Kasumi-1 (cell line): ENCODE data around the gene ZNF792.
"Not testable (repeated sequence)": the region's sequence is repeated elsewhere in the genome, so short reads cannot be mapped to it uniquely, and the experiment has no call there.

Source experiments
- DNase-seq, 2 experiments: peaks; one replicate each; lab custom pipeline; 2025; lab: John Stamatoyannopoulos, UW

ZNF792 gene

DNA sequence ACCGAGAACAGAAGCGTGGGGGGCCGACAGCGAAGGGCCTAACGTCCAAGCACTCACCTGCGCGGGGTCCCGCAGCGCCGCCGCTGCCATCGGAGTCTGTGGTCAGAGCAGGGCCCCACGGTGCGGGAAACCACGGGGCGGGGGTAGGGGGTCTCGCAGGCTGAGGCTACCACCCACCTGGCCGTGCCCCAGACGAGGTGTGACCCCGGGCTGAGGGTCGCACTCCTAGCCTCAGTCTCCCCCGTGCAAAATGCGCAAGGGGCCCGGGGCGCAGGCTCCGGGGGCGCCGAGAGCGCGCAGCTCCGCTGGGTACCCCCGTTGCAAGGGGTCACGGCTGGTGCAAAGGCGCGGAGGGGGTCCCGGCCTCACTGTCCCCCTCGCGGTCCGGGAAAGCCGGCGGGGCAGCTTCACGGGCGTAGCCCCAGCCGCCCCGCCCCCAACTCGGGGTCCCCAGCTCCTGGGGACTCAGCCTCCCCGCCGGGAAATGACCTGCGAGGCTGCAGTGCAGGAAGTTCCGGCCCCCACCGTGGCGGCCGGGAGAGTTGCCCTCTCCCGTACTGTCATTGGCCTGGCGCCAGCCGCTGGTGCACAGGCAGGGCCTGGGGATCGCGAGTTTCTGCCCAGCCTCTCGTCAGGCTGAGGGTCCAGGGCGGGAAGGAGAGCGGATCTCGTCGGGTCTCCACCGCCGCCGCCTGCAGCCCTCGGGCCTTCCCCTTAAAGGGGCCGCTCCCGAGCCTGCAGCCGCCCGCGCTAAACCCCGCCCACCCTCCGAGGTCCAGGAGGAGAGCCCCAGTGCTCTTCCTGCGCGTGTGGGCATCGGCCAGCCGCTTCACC is at the start of gene ZNF792:
Gene ZNF792, minus strand, starts transcription at position 657 of the 834 bp plus-strand sequence. Its CDS starts 567 bp downstream, at position 90.
- DNase-seq: peak; percentile 44 to 56

DNA sequence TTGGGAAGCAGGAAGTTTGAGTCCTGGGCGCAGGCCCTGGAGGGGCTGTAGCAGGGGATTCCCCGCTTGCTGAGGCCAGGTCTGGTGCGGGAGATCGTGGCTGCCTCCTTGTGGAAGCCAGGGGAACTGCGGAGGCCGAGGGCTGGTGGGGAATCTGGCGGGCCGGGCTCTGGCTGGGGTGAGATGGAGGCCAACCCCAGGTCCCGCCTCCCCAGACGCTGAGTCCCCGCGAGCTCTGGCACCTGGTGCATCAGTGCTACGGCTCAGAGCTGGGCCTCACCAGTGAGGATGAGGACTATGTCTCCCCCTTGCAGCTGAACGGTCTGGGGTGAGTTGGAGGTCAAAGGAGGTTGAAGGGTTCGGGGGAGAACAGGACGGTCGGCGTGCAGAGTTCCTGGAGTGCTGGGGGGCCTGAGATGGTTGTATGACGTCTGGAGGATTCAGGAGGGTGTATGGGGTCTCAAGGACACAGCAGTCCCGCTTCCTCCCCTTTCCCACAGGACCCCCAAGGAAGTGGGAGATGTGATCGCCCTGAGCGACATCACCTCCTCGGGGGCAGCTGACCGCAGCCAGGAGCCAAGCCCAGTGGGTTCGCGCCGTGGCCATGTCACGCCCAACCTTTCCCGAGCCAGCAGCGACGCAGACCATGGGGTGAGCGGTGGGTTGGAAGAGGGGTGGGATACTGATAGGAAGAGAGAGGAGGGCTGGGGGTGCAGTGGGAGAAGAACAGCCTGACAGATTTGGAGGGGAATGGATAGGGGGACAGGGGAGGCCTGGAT is 49.2 kb upstream of the ZNF792 start:
- DNase-seq: peak; percentile 30 to 69

DNA sequence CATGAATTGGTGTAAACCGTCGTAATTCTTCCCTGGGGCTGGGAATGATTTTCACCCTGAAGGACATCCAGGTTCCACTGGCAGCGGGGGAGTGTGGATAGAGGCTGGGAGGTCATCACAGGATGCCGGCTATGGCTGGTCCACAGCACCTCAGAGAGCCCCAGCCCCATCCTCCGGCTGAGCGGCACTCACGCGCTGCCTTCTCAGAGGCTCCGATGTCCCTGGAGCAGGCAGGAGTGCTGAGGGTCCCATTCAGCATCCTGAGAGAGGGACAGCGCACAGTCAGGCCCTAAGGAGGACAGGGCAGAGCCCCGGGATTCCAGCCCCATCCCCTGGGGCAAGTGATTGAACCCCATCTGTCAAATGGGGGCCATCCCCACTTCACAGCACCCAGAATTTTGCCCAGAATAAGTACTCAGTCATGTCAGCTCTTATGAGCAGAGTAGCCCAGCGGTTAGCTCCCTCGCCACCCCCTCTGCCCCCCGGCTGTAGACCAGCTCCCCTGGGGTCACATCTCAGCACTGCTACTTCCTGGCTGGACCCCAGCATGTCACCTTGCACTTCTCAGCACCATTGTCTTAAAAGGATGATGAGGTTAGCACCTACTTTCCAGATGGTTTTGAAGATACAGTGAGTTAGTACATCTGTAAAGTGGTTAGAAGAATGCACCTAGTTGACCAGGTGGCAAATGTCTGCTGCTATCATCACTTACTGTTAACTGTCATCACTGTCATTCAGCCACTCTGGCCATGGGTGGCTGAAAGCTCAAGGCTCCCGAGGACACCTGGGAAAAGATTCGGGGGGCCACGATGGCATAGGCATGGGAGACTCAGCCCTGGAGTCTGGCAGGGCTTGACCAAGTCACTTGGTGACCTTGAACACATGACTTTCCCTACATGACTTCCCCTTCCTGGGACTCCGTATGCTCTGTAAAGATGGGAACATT is 48.0 kb upstream of the ZNF792 start:
- no peak for DNase-seq

DNA sequence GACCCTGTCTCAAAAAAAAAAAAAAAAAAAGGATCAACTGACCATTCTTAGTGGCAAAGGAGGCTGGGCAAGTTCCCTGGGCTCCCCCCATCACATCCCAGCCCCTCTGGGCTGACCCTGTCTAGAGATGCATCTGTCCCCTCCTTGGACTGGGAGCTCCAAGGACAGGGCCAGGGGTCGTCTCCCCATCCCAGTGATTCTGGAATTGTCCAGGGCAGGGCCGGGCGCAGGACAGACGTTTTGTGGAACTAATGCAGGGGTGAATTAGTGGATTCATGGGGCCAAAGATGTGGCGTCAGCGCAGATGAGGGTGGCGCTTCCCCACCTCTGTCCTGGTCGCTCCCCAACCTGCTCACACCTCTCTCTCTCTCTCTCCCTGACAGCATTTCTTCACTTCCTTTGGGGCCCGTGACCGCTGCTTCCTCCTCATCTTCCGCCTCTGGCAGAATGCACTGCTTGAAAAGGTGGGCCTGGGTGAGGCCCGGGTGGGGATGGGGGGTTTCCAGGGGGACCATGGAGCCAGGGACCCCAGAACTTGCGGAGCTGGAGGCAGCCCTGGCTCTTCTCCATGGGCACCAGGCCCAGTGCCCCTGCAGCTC is 47.2 kb upstream of the ZNF792 start:
- DNase-seq: no peak

DNA sequence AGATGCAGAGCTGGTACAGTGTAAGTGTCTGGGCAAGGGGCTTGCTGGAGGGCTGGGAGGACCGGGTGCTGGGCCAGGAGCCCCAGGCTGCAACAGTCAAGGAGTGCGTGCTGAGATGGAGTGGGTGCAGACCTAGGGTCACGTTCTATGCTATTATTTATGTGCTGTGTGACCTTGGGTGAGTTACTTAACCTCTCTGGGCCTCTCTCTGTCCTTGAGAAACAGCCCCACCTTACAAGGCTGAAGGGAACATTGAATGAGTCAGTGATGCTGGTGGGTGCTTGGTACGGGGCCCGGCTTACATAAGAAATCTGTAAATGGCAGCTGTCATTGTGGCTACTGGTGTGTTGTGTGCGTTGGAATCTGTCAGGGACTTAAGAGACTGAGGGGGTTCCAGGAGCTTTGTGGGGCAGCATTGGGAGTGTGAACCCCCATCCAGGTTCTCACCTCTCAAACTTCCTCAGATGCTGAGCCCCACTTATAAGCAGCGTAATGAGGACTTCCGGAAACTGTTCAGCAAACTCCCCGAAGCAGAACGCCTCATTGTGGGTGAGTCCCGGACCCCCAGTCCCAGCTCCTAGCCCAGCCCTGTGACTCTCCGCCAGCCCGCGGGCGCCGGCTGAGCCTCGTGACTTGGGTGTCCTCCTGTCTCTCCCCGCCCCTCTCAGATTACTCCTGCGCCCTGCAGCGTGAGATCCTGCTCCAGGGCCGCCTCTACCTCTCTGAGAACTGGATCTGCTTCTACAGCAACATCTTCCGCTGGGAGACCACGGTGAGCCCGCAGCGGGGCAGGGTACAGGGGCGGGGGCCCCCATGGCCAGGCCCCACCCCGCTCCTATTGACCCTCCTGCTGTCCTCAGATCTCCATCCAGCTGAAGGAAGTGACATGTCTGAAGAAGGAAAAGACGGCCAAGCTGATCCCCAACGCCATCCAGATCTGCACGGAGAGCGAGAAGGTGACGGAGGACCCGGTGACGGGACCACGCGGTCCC is 45.7 kb upstream of the ZNF792 start:
- DNase-seq: no peak

DNA sequence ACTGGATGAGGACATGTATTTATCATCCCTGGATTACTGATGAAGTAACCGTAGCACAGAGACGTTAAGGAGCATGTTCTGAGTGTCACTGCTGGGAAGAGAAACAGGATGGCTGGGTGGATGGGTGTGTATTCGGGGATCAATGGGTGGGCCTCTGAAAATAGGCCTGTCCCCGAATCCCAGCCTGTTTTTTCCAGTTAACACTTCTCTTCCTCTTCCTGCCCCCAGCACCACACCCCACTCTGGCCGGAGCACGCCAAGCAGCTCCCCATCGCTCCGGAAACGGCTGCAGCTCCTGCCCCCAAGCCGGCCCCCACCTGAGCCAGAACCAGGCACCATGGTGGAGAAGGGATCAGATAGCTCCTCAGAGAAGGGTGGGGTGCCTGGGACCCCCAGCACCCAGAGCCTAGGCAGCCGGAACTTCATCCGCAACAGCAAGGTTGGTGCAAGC is 44.9 kb upstream of the ZNF792 start:
- no peak for DNase-seq

DNA sequence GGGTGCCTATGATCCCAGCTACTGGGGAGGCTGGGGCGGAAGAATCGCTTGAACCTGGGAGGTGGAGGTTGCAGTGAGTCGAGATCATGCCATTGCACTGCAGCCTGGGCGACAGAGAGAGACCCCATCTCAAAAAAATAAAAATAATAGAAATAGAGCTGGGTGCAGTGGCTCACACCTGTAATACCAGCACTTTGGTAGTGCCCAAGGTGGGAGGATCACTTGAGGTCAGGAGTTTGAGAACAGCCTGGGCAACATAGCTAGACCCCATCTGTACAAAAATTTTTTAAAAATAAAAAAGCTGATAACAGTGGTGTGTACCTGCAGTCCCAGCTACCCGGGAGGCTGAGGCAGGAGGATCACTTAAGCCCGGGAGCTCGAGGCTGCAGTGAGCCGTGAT is 43.4 kb upstream of the ZNF792 start:
- DNase-seq: not testable (repeated sequence)

DNA sequence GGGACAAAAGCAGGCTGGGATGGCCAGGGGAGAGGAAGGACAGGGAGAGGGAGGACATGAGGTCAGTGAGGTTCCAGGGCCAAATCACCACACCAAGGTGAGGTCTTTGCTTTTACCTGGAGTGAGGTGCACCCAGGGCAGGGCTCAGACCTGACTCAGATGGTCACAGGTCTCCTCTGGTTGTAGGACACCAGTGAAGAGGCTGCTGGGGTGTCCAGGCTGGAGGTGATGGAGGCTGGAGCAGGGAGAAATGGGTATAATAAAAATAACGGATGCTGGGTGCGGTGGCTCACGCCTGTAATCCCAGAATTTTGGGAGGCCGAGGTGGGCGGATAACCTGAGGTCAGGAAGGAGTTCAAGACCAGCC is 43.0 kb upstream of the ZNF792 start:
- DNase-seq: no peak

DNA sequence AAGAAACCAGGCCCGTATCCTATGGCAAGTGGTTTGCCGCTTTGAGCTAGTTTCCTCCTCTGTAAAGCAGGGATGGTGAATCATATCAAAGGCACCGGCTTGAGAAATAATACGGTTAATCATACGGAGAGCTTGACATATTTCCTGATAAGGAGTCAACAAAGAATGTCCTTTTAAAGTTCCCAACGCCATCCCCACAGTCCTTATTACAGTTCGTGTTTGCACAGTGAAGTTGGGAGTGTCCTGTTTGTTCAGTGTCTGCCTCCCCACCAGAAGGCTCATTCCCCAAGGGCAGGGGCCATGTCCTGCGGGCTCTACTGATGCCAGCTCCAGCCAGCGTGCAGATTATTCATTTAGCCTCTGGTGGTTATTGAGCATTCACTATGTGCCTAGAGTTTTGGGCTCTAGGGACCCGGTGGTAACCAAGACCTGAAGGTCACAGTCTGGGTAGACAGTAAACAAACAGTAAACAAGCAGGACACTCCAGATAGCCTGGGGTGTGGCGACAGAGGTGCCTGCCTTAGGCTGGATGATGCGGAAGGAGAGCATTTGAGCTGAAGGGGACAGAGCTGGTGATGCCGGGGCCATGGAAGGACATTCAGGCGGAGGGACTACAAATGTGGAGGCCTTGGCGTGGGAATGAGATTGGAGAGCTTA is 42.4 kb upstream of the ZNF792 start:
- DNase-seq: no peak

DNA sequence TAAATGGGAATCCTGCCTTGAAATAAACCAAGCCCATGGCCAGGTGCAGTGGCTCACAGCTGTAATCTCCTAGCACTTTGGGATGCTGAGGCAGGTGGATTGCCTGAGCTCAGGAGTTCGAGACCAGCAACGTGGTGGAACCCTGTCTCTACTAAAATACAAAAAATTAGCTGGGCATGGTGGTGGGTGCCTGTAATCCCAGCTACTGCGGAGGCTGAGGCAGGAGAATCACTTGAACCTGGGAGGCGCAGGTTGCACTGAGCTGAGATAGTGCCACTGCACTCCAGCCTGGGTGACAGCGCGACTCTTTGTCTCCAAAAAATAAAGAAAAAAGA is 41.9 kb upstream of the ZNF792 start:
- not testable (repeated sequence) for DNase-seq

DNA sequence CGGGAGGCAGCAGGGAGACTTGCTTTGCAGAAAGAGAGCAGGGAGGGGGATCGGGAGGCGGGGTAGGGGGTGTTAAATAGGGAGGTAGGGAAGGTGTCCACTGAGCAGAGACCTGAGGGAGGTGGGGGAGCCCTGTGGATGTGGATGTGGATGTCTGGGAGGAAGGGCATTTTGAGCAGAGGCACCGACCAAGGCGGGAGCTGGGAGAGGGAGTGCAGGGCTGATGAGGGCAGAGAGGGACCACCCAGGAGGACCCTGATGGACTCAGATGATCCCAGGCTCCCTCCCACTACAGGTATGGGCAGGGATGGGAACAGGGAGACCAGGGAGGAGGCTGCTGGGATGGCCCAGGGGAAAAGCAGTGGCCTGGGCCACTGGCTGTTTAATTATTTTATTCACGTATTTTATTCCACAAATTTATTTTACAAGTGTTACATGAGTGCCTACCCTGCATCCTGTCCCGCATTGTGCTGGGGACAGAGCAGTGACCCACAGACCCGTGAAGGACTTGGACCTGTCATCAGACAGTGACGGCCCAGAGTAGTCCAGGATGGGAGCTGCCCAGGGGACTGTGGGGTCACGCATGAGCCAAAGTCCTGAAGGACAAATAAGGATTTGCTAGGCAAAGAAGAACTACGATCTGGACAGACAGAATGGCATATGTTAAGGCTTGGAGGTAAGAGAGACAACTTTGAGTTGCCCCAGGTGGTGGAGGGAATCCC is 41.4 kb upstream of the ZNF792 start:
- DNase-seq: no peak

DNA sequence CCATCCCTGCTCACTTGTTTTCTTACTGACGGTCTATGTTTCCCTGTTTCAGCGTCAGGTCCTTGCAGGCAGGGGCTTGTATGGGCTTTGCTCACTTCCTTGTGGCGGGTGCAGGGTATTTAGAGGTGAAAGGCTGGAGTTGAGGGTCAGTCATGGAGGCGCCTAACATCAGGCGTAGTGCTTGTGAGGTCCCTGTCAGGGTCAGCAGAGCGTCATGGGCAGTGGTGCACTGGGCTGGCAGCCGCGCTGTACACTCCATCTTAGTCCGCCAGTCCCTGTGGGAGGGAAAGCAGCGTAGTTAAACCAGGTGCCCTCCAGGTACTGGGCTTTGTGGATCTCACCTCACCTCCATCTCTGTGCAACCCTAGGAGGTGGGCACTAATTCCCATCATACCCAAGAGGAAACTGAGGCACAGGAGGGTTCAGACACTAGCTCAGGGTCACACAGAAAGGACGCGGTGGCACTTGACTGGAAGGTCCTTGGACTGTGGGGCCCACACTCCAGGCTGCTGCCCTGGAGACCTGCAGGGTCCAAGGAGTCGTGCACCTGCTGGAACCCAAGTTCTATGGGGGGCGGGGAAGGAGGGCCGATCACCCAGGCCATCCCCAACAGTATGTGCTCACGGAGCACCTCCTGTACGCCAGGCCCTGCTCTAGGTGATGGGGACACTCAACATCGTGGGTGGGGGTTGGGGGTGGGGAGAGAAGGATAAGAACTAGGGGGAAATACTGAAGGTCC is 40.7 kb upstream of the ZNF792 start:
- no peak for DNase-seq

DNA sequence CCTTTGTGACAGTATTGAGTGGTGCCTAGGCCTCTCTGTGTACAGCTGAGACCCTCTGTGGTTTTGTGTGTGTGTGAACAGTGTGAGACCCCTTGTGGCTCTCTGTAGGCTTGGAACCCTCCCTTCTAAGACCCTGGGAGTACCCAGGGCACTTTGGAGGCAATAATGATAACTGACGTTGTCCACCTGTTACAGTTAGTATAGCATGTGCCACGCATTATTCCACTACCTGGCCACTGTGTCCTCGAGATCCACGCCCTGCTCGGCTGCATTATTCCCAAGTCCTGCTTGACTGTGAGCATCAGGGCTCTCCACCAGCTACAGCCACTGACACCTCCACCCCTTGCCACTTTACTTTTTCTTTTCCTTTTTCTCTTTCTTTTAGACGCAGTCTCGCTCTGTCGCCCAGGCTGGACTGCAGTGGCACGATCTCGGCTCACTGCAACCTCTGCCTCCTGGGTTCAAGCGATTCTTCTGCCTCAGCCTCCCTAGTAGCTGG is 38.1 kb upstream of the ZNF792 start:
- DNase-seq: no peak

DNA sequence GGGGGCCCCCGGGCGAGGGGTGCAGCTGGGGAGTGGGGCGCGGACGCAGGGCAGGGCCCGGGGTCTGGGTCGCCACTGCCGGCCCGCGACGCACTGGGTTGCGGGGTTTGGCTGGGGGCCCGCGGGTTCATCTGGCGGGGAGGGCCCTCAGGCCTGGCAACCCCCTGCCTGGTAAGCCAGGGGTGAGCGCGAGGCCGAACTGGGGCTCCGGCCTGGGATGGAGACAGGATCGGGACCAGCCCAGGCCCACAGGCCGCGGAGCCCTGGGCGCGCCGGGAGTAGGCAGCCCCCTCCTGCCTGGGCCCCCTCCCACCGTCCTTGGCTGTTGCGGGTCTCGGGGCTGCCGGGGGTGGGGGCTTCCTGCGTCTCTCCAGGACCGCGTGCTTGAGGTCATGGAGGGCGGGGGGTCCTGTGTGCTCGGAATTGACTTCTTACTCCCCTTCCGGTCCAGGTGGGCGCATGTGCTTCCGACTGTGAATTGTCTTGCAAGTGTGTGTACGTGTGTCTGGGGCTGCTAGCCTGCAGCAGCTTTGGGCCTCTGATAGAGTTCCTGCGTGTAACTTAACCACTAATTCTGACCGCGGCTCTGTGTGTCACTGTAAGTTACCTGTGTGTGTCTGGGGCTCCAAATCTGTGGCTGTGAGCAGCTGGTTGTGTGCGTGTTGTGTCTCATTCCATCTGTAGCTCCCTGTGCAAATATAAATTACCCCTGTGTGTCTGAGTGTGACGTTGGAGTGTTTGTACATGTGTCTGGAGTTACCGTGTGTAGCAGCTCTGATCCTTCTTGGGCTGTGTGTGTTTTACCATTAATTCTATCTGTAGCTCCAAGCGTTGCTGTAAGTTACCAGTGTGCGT is 36.8 kb upstream of the ZNF792 start:
- DNase-seq: peak; percentile 36 to 53

DNA sequence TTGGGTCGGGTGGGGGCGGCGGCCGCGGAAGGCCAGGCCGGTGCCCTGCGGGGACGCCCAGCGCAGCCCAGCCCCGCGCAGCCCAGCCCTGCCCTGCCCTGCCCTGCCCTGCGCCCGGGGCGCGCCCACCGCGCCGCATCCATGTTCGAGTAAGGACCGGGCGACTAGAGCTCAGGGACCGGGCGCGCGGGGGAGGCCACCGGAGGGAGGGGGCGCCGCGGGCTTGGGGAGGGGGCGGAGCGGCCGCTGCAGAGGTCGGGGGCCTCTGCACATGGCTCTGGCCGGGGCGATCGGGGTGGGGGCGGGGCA is 36.3 kb upstream of the ZNF792 start:
- DNase-seq: no peak

DNA sequence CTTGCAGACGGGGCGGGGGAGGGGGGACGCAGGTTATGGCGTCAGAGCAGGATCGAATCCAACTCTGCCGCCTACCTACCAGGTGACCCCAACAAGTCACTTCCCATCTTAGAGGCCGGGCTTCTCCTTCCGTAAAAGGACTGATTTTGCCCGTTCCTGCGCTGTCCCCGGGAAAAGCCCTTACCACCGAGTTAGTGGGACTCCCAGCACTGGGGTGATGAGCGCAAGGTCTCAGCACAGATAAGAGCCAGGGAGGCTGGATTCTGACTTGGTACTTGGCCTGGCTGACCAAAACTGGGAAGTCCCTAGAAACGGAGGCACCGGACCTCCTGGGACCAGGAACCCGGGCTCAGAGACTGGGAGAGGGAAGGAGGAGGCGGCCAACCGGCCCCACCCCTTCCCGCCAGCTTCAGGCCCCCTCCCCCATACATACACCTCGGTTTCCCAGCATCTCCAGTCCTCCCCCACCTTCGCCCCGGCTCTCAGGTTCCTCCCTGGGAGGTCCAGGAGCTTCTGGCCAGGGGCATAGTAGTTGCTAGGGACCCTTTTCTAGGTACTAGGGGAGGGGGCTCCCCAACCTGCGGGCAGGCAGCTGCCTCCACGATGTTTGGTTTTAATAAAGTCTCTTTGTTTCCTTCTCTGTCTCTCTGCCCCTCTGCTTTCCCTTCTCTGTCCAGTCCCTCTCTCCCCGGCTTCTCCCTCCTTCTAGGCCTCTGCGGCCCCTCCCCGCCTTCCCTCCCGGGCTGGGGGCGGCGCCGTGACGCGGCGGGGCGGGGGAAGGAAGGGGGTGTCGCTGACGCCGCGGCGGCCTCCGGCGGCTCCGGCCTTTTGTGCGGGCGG is 35.7 kb upstream of the ZNF792 start, which contains the start of gene GRAMD1A:
Gene GRAMD1A, plus strand, starts transcription at position 826 of the 840 bp plus-strand sequence. CDS start 156 bp downstream, outside the sequence.
- peak; percentile 81 to 82 for DNase-seq
